Left ventricle myocardium inferior (tissue), 1 donor: Measurements from ENCODE around the gene SENP1. TPM values are rescaled to one million over a fixed set of nuclear protein-coding genes. Genes with fewer than 3 reads are reported as not detected.

Source experiments
- DNase-seq: peaks from one replicate; pipeline ENCODE4 v3.0.0-alpha.2; 2020
- H3K27ac ChIP-seq: fragments of 200-600 bp; replicated peaks from 2 replicates; pipeline ENCODE4 v1.8.0; 2021
- H3K27me3 ChIP-seq: fragments of 200-600 bp; 2 replicates; pipeline ENCODE4 v1.8.0; 2021; ENCODE audit warnings: low read depth
- H3K36me3 ChIP-seq: fragments of 200-600 bp; 2 replicates; pipeline ENCODE4 v1.8.0; 2021
- H3K4me1 ChIP-seq: fragments of 200-600 bp; 2 replicates; pipeline ENCODE4 v1.8.0; 2021
- H3K4me3 ChIP-seq: fragments of 200-600 bp; 2 replicates; pipeline ENCODE4 v1.8.0; 2021; ENCODE audit warnings: mild to moderate bottlenecking, moderate library complexity
- H3K9me3 ChIP-seq: fragments of 200-600 bp; replicated peaks from 2 replicates; pipeline ENCODE4 v1.8.0; 2021
- CTCF ChIP-seq: fragments of 200-600 bp; IDR thresholded peaks from 2 replicates; pipeline ENCODE4 v1.8.0; 2021; ENCODE audit warnings: antibody characterized with exemption, mild to moderate bottlenecking, borderline replicate concordance
- intact Hi-C: fragments of 100-400 bp; cut with micrococcal nuclease; formaldehyde crosslinking; loops from one replicate; pipeline ENCODE4 v1.11.0; 2022
- total RNA-seq: library from RNA; stranded (reverse); fragmentation: NEBNext Ultra II Directional; extraction: Animal tissue kit (Norgen Biotek cat#: 25700); gene quantifications from one replicate; pipeline ENCODE4 v1.2.1, GENCODE V29; 2021
- donor health status: DM: no; HTN: yes; CAD: no; lungs with severe emphysema.

SENP1 gene
- total RNA-seq, 1 donor from 2014 or later = 5.3 TPM

- Histone ChIP-seq H3K36me3 (no peaks in the 10 kb centered on the region), H3K4me1 (peaks cover 23% of the 10 kb centered on the region), H3K9me3 (no peaks in the 10 kb centered on the region), H3K27me3 (peaks cover 20% of the 10 kb centered on the region), H3K4me3 (no peak overlapping the region), H3K27ac (peak overlapping the region; percentile 31)
- TF ChIP-seq CTCF = no peak
- intact Hi-C loops = no loop called here
- no peak for DNase-seq
Measured at GRCh38 chr12:48022180-48022521, 83.7 kb downstream of the SENP1 start.

- intact Hi-C loops = no loop called here
- no peaks in the 10 kb centered on the region for H3K9me3 ChIP-seq
- H3K27me3 ChIP-seq = peaks cover 16% of the 10 kb centered on the region
- no peak for TF ChIP-seq CTCF
- H3K36me3 ChIP-seq = no peaks in the 10 kb centered on the region
- peak overlapping the region; percentile 30 for H3K4me3 ChIP-seq
- peak overlapping the region; percentile 31 for H3K27ac ChIP-seq
- peaks cover 23% of the 10 kb centered on the region for H3K4me1 ChIP-seq
- no peak for DNase-seq
Measured at GRCh38 chr12:48021485-48022179, 84.2 kb downstream of the SENP1 start.

GRCh38 chr12:48019639-48020265 lies 86.1 kb downstream of the SENP1 start:
- peaks cover 21% of the 10 kb centered on the region for H3K27me3 ChIP-seq
- DNase-seq = no peak
- intact Hi-C loops = no loop called here

GRCh38 chr12:48018618-48018995 lies 87.3 kb downstream of the SENP1 start:
- no peak for TF ChIP-seq CTCF
- intact Hi-C loops = no loop called here
- peaks cover 21% of the 10 kb centered on the region for H3K27me3 ChIP-seq

More at GRCh38 chr12:48019639-48020265, 86.1 kb downstream of the SENP1 start:
- H3K4me3 ChIP-seq = no peak overlapping the region
- TF ChIP-seq CTCF = no peak
- no peaks in the 10 kb centered on the region for H3K36me3 ChIP-seq
- H3K27ac ChIP-seq = no peak overlapping the region
- H3K4me1 ChIP-seq = peaks cover 23% of the 10 kb centered on the region
- H3K9me3 ChIP-seq = no peaks in the 10 kb centered on the region

GRCh38 chr12:48017921-48018617 lies 87.8 kb downstream of the SENP1 start:
- Histone ChIP-seq H3K9me3 (no peaks in the 10 kb centered on the region), H3K4me1 (peaks cover 20% of the 10 kb centered on the region), H3K27ac (no peak overlapping the region), H3K4me3 (no peak overlapping the region), H3K27me3 (peaks cover 21% of the 10 kb centered on the region), H3K36me3 (no peaks in the 10 kb centered on the region)
- no peak for DNase-seq
- TF ChIP-seq CTCF = no peak
- intact Hi-C loops = no loop called here

More at GRCh38 chr12:48018618-48018995, 87.3 kb downstream of the SENP1 start:
- Histone ChIP-seq H3K4me3 (no peak overlapping the region), H3K36me3 (no peaks in the 10 kb centered on the region), H3K27ac (no peak overlapping the region), H3K4me1 (peaks cover 23% of the 10 kb centered on the region), H3K9me3 (no peaks in the 10 kb centered on the region)
- DNase-seq = no peak
